ENCODE results near the gene OPALIN.

DNA sequence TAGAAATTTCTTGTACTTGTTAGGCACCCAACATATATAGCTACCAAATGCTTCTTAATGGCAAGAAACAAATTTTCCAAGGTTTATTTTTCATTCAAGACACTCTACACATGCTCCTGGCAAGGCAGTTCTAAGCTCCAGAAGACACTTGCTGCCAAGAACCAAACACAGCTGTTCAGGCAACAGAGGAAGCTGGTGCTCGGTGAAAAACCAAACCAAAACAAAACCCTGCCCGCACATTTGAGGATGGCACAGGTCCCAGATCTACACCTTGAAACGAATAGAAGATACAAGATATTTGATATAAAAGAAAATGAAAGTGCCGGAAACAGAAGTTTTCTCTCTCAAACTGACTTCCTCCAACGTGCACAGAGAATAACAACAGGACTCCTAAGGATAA, 59.4 kb downstream of the OPALIN start:
- TF ChIP-seq TAF1 (IDR thresholded peaks at IDR 0.05; ENCODE audit: borderline replicate concordance, low read depth, low read length) (no peak), POLR2AphosphoS5 (IDR thresholded peaks at IDR 0.05; ENCODE audit: low read depth, low read length) (no peak), POLR2A (IDR thresholded peaks at IDR 0.05; ENCODE audit: low read depth, low read length) (no peak)

Data from GM12892 (cell line).